H1 (cell line): ENCODE data around the gene TTC28. TPM values are rescaled to one million over a fixed set of nuclear protein-coding genes. Genes with fewer than 3 reads are reported as not detected.
"Not testable (repeated sequence)": the region's sequence is repeated elsewhere in the genome, so short reads cannot be mapped to it uniquely, and the experiment has no call there.

Source experiments
- CTCF ChIA-PET: fragments of 300-600 bp; sonication (Branson Sonifier 250); formaldehyde crosslinking; loops from one replicate; lab custom pipeline; 2021; ENCODE audit not compliant: partially characterized antibody; lab: Charles Lee
- POLR2A ChIA-PET: fragments of 300-600 bp; sonication (Branson Sonifier 250); formaldehyde crosslinking; loops from one replicate; lab custom pipeline; 2021; ENCODE audit warnings: inconsistent platforms; ENCODE audit not compliant: partially characterized antibody; lab: Charles Lee
- DNase-seq, 2 experiments: peaks; one replicate each; pipeline versions ENCODE4 v3.0.0 to v3.0.0-alpha.2; 2010 to 2022; ENCODE audit warnings: low spot score in 2 of 2, low read depth in 1 of 2, mixed read lengths in 1 of 2
- FAIRE-seq: peaks from 2 replicates; lab custom pipeline; 2011; peaks lifted over from hg19 to GRCh38; lab: Jason Lieb, UNC
- H2AFZ ChIP-seq: 2 replicates; pipeline ENCODE4 v1.8.1; 2012; ENCODE audit warnings: low read length, inconsistent platforms
- H2AK5ac ChIP-seq: 2 replicates; pipeline ENCODE4 v1.6.1; 2013; ENCODE audit warnings: low read depth, low read length
- H2BK120ac ChIP-seq: replicated peaks from 2 replicates; pipeline ENCODE3; 2013; ENCODE audit warnings: low read depth, low read length, inconsistent platforms
- H2BK12ac ChIP-seq: 2 replicates; pipeline ENCODE4 v1.6.1; 2013; ENCODE audit warnings: low read depth, low read length
- H2BK15ac ChIP-seq: 2 replicates; pipeline ENCODE4 v1.6.1; 2013; ENCODE audit warnings: low read length
- H2BK20ac ChIP-seq: 2 replicates; pipeline ENCODE4 v1.6.1; 2013; ENCODE audit warnings: low read length
- H2BK5ac ChIP-seq: 2 replicates; pipeline ENCODE4 v1.6.1; 2013; ENCODE audit warnings: low read depth, low read length
- H3K14ac ChIP-seq: 2 replicates; pipeline ENCODE4 v1.6.1; 2013; ENCODE audit warnings: inconsistent platforms; ENCODE audit not compliant: insufficient read length
- H3K18ac ChIP-seq: 2 replicates; pipeline ENCODE4 v1.6.1; 2013; ENCODE audit warnings: low read length; ENCODE audit errors: extremely low read depth
- H3K23ac ChIP-seq: 2 replicates; pipeline ENCODE4 v1.6.1; 2013; ENCODE audit warnings: inconsistent platforms; ENCODE audit not compliant: insufficient read length
- H3K23me2 ChIP-seq: 2 replicates; pipeline ENCODE4 v1.6.1; 2013; ENCODE audit warnings: low read depth, low read length
- H3K27ac ChIP-seq: 2 replicates; pipeline ENCODE4 v1.6.1; 2011; ENCODE audit warnings: low read depth, low read length, inconsistent platforms
- H3K27me3 ChIP-seq, 4 experiments: replicated peaks in 1 of 4; 1 replicate in 1 of 4; 2 replicates in 3 of 4; pipeline versions ENCODE4 v1.6.1 to v1.8.1; 2011 to 2013; ENCODE audit warnings: low read length in 3 of 4, mild to moderate bottlenecking in 3 of 4, inconsistent platforms in 2 of 4, mixed read lengths in 2 of 4, moderate library complexity in 1 of 4; ENCODE audit not compliant: control insufficient read depth in 3 of 4, insufficient read depth in 3 of 4; ENCODE audit errors: extremely low read depth in 1 of 4
- H3K36me3 ChIP-seq, 4 experiments: 2 replicates each; pipeline versions ENCODE4 v1.6.1 to v1.8.1; 2011 to 2013; ENCODE audit warnings: mild to moderate bottlenecking in 4 of 4, low read length in 3 of 4, moderate library complexity in 2 of 4, control low read depth in 1 of 4, inconsistent platforms in 1 of 4; ENCODE audit not compliant: insufficient read depth in 4 of 4, control insufficient read depth in 2 of 4
- H3K4ac ChIP-seq: replicated peaks from 2 replicates; pipeline ENCODE3; 2013; ENCODE audit warnings: low read length, low read depth, mixed read lengths, inconsistent platforms; ENCODE audit not compliant: insufficient read length
- H3K4me1 ChIP-seq, 4 experiments: replicated peaks in 1 of 4; 1 replicate in 1 of 4; 2 replicates in 3 of 4; pipeline versions ENCODE4 v1.6.1 to v1.8.1; 2011 to 2013; ENCODE audit warnings: low read length in 3 of 4, inconsistent platforms in 2 of 4, mixed read lengths in 1 of 4; ENCODE audit not compliant: insufficient read depth in 4 of 4, control insufficient read depth in 3 of 4
- H3K4me2 ChIP-seq, 2 experiments: 2 replicates each; pipeline versions ENCODE4 v1.6.1 to v1.8.1; 2011 to 2013; ENCODE audit warnings: low read depth in 2 of 2, low read length in 2 of 2, control low read depth in 1 of 2, inconsistent platforms in 1 of 2, mild to moderate bottlenecking in 1 of 2; ENCODE audit not compliant: insufficient read depth in 1 of 2
- H3K4me3 ChIP-seq, 4 experiments: fragments of 200-600, 300-600 bp in 1 of 4; sonication (generic), shearing (Covaris generic), sonication (Bioruptor Twin) in 1 of 4; 2 replicates each; pipeline versions ENCODE4 v1.5.1 to v1.8.1; 2011 to 2016; ENCODE audit warnings: low read length in 4 of 4, low read depth in 3 of 4, control low read depth in 2 of 4, inconsistent platforms in 2 of 4, mild to moderate bottlenecking in 2 of 4, mixed read lengths in 1 of 4, moderate library complexity in 1 of 4; ENCODE audit not compliant: insufficient read depth in 2 of 4; ENCODE audit errors: extremely low read depth in 1 of 4
- H3K56ac ChIP-seq: replicated peaks from 2 replicates; pipeline ENCODE3; 2013; ENCODE audit warnings: low read depth, mild to moderate bottlenecking, mixed read lengths, low read length, inconsistent platforms; ENCODE audit not compliant: insufficient read length
- H3K79me1 ChIP-seq: 2 replicates; pipeline ENCODE4 v1.6.1; 2013; ENCODE audit warnings: low read depth, low read length, control low read depth
- H3K79me2 ChIP-seq, 2 experiments: 2 replicates each; pipeline versions ENCODE4 v1.6.1 to v1.8.1; 2012 to 2013; ENCODE audit warnings: low read length in 2 of 2, mild to moderate bottlenecking in 2 of 2, inconsistent platforms in 1 of 2; ENCODE audit not compliant: insufficient read depth in 2 of 2, control insufficient read depth in 1 of 2
- H3K9ac ChIP-seq, 4 experiments: replicated peaks in 1 of 4; 1 replicate in 1 of 4; 2 replicates in 3 of 4; pipeline versions ENCODE4 v1.6.1 to v1.8.1; 2011 to 2013; ENCODE audit warnings: low read depth in 3 of 4, low read length in 3 of 4, control low read depth in 2 of 4, mild to moderate bottlenecking in 2 of 4, moderate library complexity in 2 of 4, inconsistent platforms in 1 of 4; ENCODE audit errors: extremely low read depth in 1 of 4
- H3K9me3 ChIP-seq, 2 experiments: 2 replicates each; pipeline versions ENCODE4 v1.6.1 to v1.8.1; 2012 to 2013; ENCODE audit warnings: mild to moderate bottlenecking in 2 of 2, moderate library complexity in 2 of 2, control low read depth in 1 of 2, inconsistent platforms in 1 of 2, low read depth in 1 of 2, low read length in 1 of 2, mixed read lengths in 1 of 2; ENCODE audit not compliant: insufficient read depth in 2 of 2
- H4K20me1 ChIP-seq, 2 experiments: replicated peaks in 1 of 2; 2 replicates each; pipeline versions ENCODE3 to v1.8.1; 2011 to 2013; ENCODE audit warnings: inconsistent platforms in 2 of 2, low read length in 2 of 2, mild to moderate bottlenecking in 1 of 2; ENCODE audit not compliant: insufficient read depth in 2 of 2, control insufficient read depth in 1 of 2
- H4K5ac ChIP-seq: 2 replicates; pipeline ENCODE4 v1.6.1; 2013; ENCODE audit warnings: low read length, low read depth, mixed read lengths, inconsistent platforms; ENCODE audit not compliant: insufficient read length
- H4K8ac ChIP-seq: 2 replicates; pipeline ENCODE4 v1.8.0; 2013; ENCODE audit warnings: mild to moderate bottlenecking, moderate library complexity, low read length, inconsistent platforms; ENCODE audit not compliant: insufficient read depth; ENCODE audit errors: extremely low read depth
- H4K91ac ChIP-seq: replicated peaks from 2 replicates; pipeline ENCODE3; 2013; ENCODE audit warnings: low read length, mixed read lengths, inconsistent platforms; ENCODE audit not compliant: insufficient read length
- WGBS, 2 experiments: shearing (Covaris generic) in 1 of 2; methylation state at CpG; one replicate each; pipeline versions ENCODE4 v1.1.6 to v1.1.7; 2013 to 2015; ENCODE audit warnings: low lambda C conversion rate in 2 of 2, mixed read lengths in 2 of 2, inconsistent platforms in 1 of 2, low coverage in 1 of 2, missing lambda C conversion rate in 1 of 2; ENCODE audit not compliant: insufficient replicate concordance in 2 of 2, insufficient coverage in 1 of 2, insufficient read length in 1 of 2; ENCODE audit errors: extremely low coverage in 1 of 2, missing lambda C conversion rate in 1 of 2; 5-methylcytosine and 5-hydroxymethylcytosine counted together
- polyA plus RNA-seq, 7 experiments: library from polyadenylated mRNA; depleted of rRNA in 3 of 7; stranded (reverse) in 5 of 7; unstranded in 2 of 7; fragments of >200 nt in 5 of 7; fragments of 200-250 nt in 2 of 7; gene quantifications; 1 replicate in 5 of 7; 2 replicates in 1 of 7; 4 replicates in 1 of 7; pipeline versions ENCODE4 v1.2.1 to v1.2.3, GENCODE V29; 2011 to 2013; ENCODE audit warnings: missing spikeins in 2 of 7, mixed read lengths in 2 of 7
- total RNA-seq: library from RNA; stranded (reverse); fragmentation: NEBNext Ultra II Directional; extraction: Animal tissue kit (Norgen Biotek cat#: 25700); gene quantifications from 2 replicates; pipeline ENCODE4 v1.2.1, GENCODE V29; 2021

Gene TTC28
- total and polyA plus RNA-seq, 2 of the 8 experiments (the other 6 are each of a cell fraction or from before 2014, with no cell fraction given) = 2.6 to 12.6 TPM

DNA sequence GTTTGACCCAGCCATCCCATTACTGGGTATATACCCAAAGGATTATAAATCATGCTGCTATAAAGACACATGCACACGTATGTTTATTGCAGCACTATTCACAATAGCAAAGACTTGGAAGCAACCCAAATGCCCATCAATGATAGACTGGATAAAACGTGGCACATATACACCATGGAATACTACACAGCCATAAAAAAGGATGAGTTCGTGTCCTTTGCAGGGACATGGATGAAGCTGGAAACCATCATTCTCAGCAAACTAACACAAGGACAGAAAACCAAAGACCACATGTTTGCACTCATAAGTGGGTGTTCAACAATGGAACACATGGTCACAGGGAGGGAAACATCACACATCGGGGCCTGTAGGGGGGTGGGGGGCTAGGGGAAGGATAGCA, 64.2 kb downstream of the TTC28 start:
- H3K9ac ChIP-seq, H3K27ac ChIP-seq, H3K36me3 ChIP-seq, H3K14ac ChIP-seq, H2BK120ac ChIP-seq, H3K4me3 ChIP-seq, H2BK15ac ChIP-seq, H2AK5ac ChIP-seq, H3K4me1 ChIP-seq, H3K27me3 ChIP-seq, H2AFZ ChIP-seq, H3K18ac ChIP-seq, H4K8ac ChIP-seq, H3K9me3 ChIP-seq, H2BK5ac ChIP-seq, H3K23me2 ChIP-seq, H3K79me2 ChIP-seq, H3K23ac ChIP-seq, H4K5ac ChIP-seq, H3K4me2 ChIP-seq, H3K4ac ChIP-seq, DNase-seq, H4K91ac ChIP-seq, FAIRE-seq, H3K79me1 ChIP-seq, POLR2A ChIA-PET, H4K20me1 ChIP-seq, H3K56ac ChIP-seq, H2BK20ac ChIP-seq, H2BK12ac ChIP-seq: not testable (repeated sequence)
- CTCF ChIA-PET = interaction anchor here (1.6 kb wide), 1 partner anchor 14 kb away, joined by 5 read pairs; no protein-coding TSS in a partner anchor
- 89% methylated on average over 4 of the region's 4 CpGs; no CpG with 5 or more reads in 1 of the 2 experiments for WGBS, 2 experiments
